ENCODE measurements around the gene TSC2. TPM values are rescaled to one million over a fixed set of nuclear protein-coding genes. Genes with fewer than 3 reads are reported as not detected.

The TSC2 gene
- total and polyA plus RNA-seq, 10 donors, result 20.7 to 185 (median 93.8) TPM

GRCh38 chr16:2023092-2024031 is 24.4 kb upstream of the TSC2 start:
- 4 to 17% (median 11%) methylated on average over 15 to 53 of the region's 53 CpGs for WGBS, 5 donors
- DNase-seq, result peak; percentile 99
- peak overlapping the region in 7 of 8 donors; percentile 21 to 64 (median 25) for H3K4me3 ChIP-seq
- peaks cover 0 to 80% (median 39%) of the 10 kb centered on the region in 7 donors for H3K27me3 ChIP-seq (replicated peaks in 1 of 7)
- H3K9me3 ChIP-seq, result no peaks in the 10 kb centered on the region
- TF ChIP-seq POLR2A (IDR thresholded peaks at IDR 0.05) (peak in 1 of 3 donors; percentile 44), CTCF (IDR thresholded peaks at IDR 0.05 in 8 of 11, conservative IDR thresholded peaks at IDR 0.05 in 3 of 11) (peak; percentile 98 to 100 (median 99)), POLR2AphosphoS5 (IDR thresholded peaks at IDR 0.05) (peak; percentile 79 to 90 (median 88))
- intact Hi-C loops (cut with DNase I; ENCODE audit: low total_unique reads), result no loop called here
- H3K27ac ChIP-seq, result peak overlapping the region; percentile 62 to 88 (median 84)
- H3K4me1 ChIP-seq, result peaks cover 27 to 79% (median 64%) of the 10 kb centered on the region in 6 donors
- no peaks in the 10 kb centered on the region for H3K36me3 ChIP-seq

- Histone ChIP-seq H3K4me3 (peak overlapping the region in 5 of 8 donors; percentile 21 to 64 (median 28)), H3K27me3 (replicated peaks in 1 of 7) (peaks cover 0 to 78% (median 37%) of the 10 kb centered on the region in 7 donors), H3K9me3 (no peaks in the 10 kb centered on the region), H3K36me3 (no peaks in the 10 kb centered on the region), H3K4me1 (peaks cover 27 to 86% (median 69%) of the 10 kb centered on the region in 6 donors), H3K27ac (peak overlapping the region; percentile 62 to 88 (median 84))
- TF ChIP-seq CTCF (IDR thresholded peaks at IDR 0.05 in 8 of 11, conservative IDR thresholded peaks at IDR 0.05 in 3 of 11), result no peak
- TF ChIP-seq POLR2AphosphoS5 (IDR thresholded peaks at IDR 0.05), result no peak
- TF ChIP-seq POLR2A (IDR thresholded peaks at IDR 0.05), result no peak
- intact Hi-C loops (cut with DNase I; ENCODE audit: low total_unique reads), result no loop called here
- WGBS, 5 donors, result 60 to 74% (median 68%) methylated on average over 12 of the region's 12 CpGs
- peak; percentile 75 for DNase-seq
These were observed 23.8 kb upstream of the TSC2 start for GRCh38 chr16:2024032-2024420.

- DNase-seq, result peak; percentile 75
- H3K9me3 ChIP-seq, result no peaks in the 10 kb centered on the region
- peak overlapping the region in 1 of 8 donors; percentile 87 for H3K4me3 ChIP-seq
- intact Hi-C loops (cut with DNase I; ENCODE audit: low total_unique reads), result loop anchor here (5.0 kb wide), 1 partner anchor 127 kb away; no protein-coding TSS in a partner anchor
- H3K27ac ChIP-seq, result peak overlapping the region in 6 of 8 donors; percentile 13 to 90 (median 86)
- H3K36me3 ChIP-seq, result peaks cover 0 to 10% (median 0%) of the 10 kb centered on the region in 6 donors
- no peak for TF ChIP-seq POLR2A (IDR thresholded peaks at IDR 0.05)
- no peak for TF ChIP-seq CTCF (IDR thresholded peaks at IDR 0.05 in 8 of 11, conservative IDR thresholded peaks at IDR 0.05 in 3 of 11)
- no peak for TF ChIP-seq POLR2AphosphoS5 (IDR thresholded peaks at IDR 0.05)
- 86 to 97% (median 92%) methylated on average over 14 of the region's 14 CpGs for WGBS, 5 donors
- H3K4me1 ChIP-seq, result peaks cover 26 to 87% (median 71%) of the 10 kb centered on the region in 6 donors
- peaks cover 0 to 68% (median 25%) of the 10 kb centered on the region in 7 donors for H3K27me3 ChIP-seq (replicated peaks in 1 of 7)
These were observed 22.5 kb upstream of the TSC2 start for GRCh38 chr16:2025251-2025650.

Data from spleen (tissue), 11 donors.